SK-N-SH treated with all-trans-retinoic acid at 6 μM for 48 hours (cell line): ENCODE results near the gene DNAAF5.

Experiments
- ATAC-seq: fragments of 200-7000 bp; cut with Tn5 transposase; 3 replicates; pipeline ENCODE4 v1.9.1; 2020; ENCODE audit warnings: mild to moderate bottlenecking, moderate library complexity
- ARNTL ChIP-seq: fragments of 450-650 bp; formaldehyde crosslinking; IDR thresholded peaks from 2 replicates; pipeline ENCODE4 v1.5.0; 2020; ENCODE audit warnings: low read depth, mild to moderate bottlenecking, moderate library complexity, borderline replicate concordance
- BACH2 ChIP-seq: fragments of 250-450 bp; sonication (Bioruptor Pico); IDR thresholded peaks from 2 replicates; pipeline ENCODE4 v1.9.0; 2021; ENCODE audit warnings: mild to moderate bottlenecking, borderline replicate concordance
- CSDC2 ChIP-seq: fragments of 250-450 bp; sonication (Bioruptor Pico); IDR thresholded peaks from 2 replicates; pipeline ENCODE4 v1.5.0; 2020; ENCODE audit warnings: mild to moderate bottlenecking, moderate library complexity
- CSRNP3 ChIP-seq: fragments of 250-450 bp; sonication (Bioruptor Pico); IDR thresholded peaks from 2 replicates; pipeline ENCODE4 v1.5.1; 2021; ENCODE audit warnings: mild to moderate bottlenecking, moderate library complexity
- ESRRG ChIP-seq: fragments of 250-450 bp; sonication (Bioruptor Pico); IDR thresholded peaks from 2 replicates; pipeline ENCODE4 v1.6.1; 2021; ENCODE audit warnings: mild to moderate bottlenecking
- GLIS3 ChIP-seq: fragments of 250-450 bp; sonication (Bioruptor Pico); IDR thresholded peaks from 2 replicates; pipeline ENCODE4 v1.5.0; 2020; ENCODE audit warnings: mild to moderate bottlenecking, moderate library complexity
- ISL1 ChIP-seq: fragments of 250-450 bp; sonication (Bioruptor Pico); IDR thresholded peaks from 2 replicates; pipeline ENCODE4 v2.1.2; 2022; ENCODE audit warnings: mild to moderate bottlenecking, moderate library complexity
- OSR1 ChIP-seq: fragments of 250-450 bp; sonication (Bioruptor Pico); IDR thresholded peaks from 2 replicates; pipeline ENCODE4 v1.8.0; 2022; ENCODE audit warnings: moderate library complexity, mild to moderate bottlenecking, inconsistent platforms
- PPARA ChIP-seq: fragments of 250-450 bp; sonication (Bioruptor Pico); IDR thresholded peaks from 2 replicates; pipeline ENCODE4 v1.5.0; 2020; ENCODE audit warnings: mild to moderate bottlenecking, borderline replicate concordance
- RARB ChIP-seq: fragments of 250-450 bp; sonication (Bioruptor Pico); IDR thresholded peaks from 2 replicates; pipeline ENCODE4 v1.8.0; 2021; ENCODE audit warnings: mild to moderate bottlenecking, moderate library complexity
- SNAI2 ChIP-seq: fragments of 250-450 bp; sonication (Bioruptor Pico); IDR thresholded peaks from 2 replicates; pipeline ENCODE4 v1.5.0; 2020; ENCODE audit warnings: mild to moderate bottlenecking, moderate library complexity
- TCF4 ChIP-seq: fragments of 250-450 bp; sonication (Bioruptor Pico); IDR thresholded peaks from 2 replicates; pipeline ENCODE4 v1.8.0; 2021; ENCODE audit warnings: mild to moderate bottlenecking, moderate library complexity, borderline replicate concordance
- ZC3H10 ChIP-seq: fragments of 250-450 bp; sonication (Bioruptor Pico); IDR thresholded peaks from 2 replicates; pipeline ENCODE4 v1.5.1; 2021; ENCODE audit warnings: mild to moderate bottlenecking, moderate library complexity
- ZFP3 ChIP-seq: fragments of 250-450 bp; sonication (Bioruptor Pico); IDR thresholded peaks from 2 replicates; pipeline ENCODE4 v1.5.0; 2020; ENCODE audit warnings: mild to moderate bottlenecking, moderate library complexity
- ZFP30 ChIP-seq: fragments of 450-650 bp; formaldehyde crosslinking; IDR thresholded peaks from 2 replicates; pipeline ENCODE4 v1.5.0; 2022; ENCODE audit warnings: mild to moderate bottlenecking, moderate library complexity
- ZNF565 ChIP-seq: fragments of 450-650 bp; formaldehyde crosslinking; conservative IDR thresholded peaks from 2 replicates; pipeline ENCODE4 v1.5.0; 2020; ENCODE audit warnings: low read depth, mild to moderate bottlenecking, moderate library complexity
- ZNF70 ChIP-seq: fragments of 450-650 bp; formaldehyde crosslinking; IDR thresholded peaks from 2 replicates; pipeline ENCODE4 v1.5.0; 2020; ENCODE audit warnings: mild to moderate bottlenecking, moderate library complexity
- ZNF8 ChIP-seq: fragments of 450-650 bp; formaldehyde crosslinking; IDR thresholded peaks from 2 replicates; pipeline ENCODE4 v1.5.0; 2020; ENCODE audit warnings: mild to moderate bottlenecking, moderate library complexity
- TF ChIP-seq, protein P1 (sequence below): fragments of 250-450 bp; sonication (Bioruptor Pico); IDR thresholded peaks from 2 replicates; pipeline ENCODE4 v1.8.0; 2021; ENCODE audit warnings: low read depth, mild to moderate bottlenecking, moderate library complexity, borderline replicate concordance
- TF ChIP-seq, protein P2 (sequence below): fragments of 250-450 bp; sonication (Bioruptor Pico); IDR thresholded peaks from 2 replicates; pipeline ENCODE4 v1.8.0; 2020; ENCODE audit warnings: mild to moderate bottlenecking, moderate library complexity, borderline replicate concordance
- TF ChIP-seq, protein P3 (sequence below): fragments of 250-450 bp; sonication (Bioruptor Pico); IDR thresholded peaks from 2 replicates; pipeline ENCODE4 v1.5.0; 2020; ENCODE audit warnings: mild to moderate bottlenecking, moderate library complexity
- TF ChIP-seq, protein P4 (sequence below): fragments of 250-450 bp; sonication (Bioruptor Pico); IDR thresholded peaks from 2 replicates; pipeline ENCODE4 v1.5.1; 2020; ENCODE audit warnings: low read depth, mild to moderate bottlenecking, moderate library complexity

Gene DNAAF5

GRCh38 chr7:759569-759968 is 33.1 kb downstream of the DNAAF5 start (continued):
- TF ChIP-seq, protein P1, sequence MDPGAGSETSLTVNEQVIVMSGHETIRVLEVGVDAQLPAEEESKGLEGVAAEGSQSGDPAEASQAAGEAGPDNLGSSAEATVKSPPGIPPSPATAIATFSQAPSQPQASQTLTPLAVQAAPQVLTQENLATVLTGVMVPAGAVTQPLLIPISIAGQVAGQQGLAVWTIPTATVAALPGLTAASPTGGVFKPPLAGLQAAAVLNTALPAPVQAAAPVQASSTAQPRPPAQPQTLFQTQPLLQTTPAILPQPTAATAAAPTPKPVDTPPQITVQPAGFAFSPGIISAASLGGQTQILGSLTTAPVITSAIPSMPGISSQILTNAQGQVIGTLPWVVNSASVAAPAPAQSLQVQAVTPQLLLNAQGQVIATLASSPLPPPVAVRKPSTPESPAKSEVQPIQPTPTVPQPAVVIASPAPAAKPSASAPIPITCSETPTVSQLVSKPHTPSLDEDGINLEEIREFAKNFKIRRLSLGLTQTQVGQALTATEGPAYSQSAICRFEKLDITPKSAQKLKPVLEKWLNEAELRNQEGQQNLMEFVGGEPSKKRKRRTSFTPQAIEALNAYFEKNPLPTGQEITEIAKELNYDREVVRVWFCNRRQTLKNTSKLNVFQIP (CRISPR knock-in tag), result no peak
- no peak for TF ChIP-seq GLIS3
- no peak for TF ChIP-seq OSR1 (CRISPR knock-in tag)
- no peak for TF ChIP-seq CSDC2 (CRISPR knock-in tag)
- TF ChIP-seq RARB (CRISPR knock-in tag), result no peak
- TF ChIP-seq, all 23 proteins: peak for 0

DNA sequence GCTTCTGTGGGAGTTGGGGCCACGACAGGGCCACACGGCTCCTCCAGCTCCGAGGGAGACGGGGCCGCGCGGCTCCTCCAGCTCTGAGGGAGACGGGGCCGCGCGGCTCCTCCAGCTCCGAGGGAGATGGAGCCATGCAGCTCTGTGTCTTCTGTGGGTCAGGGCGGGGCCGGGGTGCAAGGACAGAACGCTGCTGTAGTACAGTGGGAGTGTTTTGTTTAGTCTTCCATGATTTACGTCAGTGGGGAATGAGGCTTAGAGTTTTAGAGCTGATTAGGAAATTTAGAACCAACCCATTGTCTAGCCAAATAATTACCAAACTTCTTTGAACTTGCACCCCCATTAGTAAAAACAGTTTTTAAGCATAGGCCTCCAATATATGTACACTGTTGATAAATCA is 33.5 kb downstream of the DNAAF5 start:
- no peak for ATAC-seq
- no peak for TF ChIP-seq RARB (CRISPR knock-in tag)
- TF ChIP-seq ZC3H10 (CRISPR knock-in tag), result no peak
- no peak for TF ChIP-seq ESRRG (CRISPR knock-in tag)
- no peak for TF ChIP-seq SNAI2
- no peak for TF ChIP-seq CSDC2 (CRISPR knock-in tag)
- TF ChIP-seq ZNF565 (CRISPR knock-in tag), result no peak
- TF ChIP-seq, protein P2, sequence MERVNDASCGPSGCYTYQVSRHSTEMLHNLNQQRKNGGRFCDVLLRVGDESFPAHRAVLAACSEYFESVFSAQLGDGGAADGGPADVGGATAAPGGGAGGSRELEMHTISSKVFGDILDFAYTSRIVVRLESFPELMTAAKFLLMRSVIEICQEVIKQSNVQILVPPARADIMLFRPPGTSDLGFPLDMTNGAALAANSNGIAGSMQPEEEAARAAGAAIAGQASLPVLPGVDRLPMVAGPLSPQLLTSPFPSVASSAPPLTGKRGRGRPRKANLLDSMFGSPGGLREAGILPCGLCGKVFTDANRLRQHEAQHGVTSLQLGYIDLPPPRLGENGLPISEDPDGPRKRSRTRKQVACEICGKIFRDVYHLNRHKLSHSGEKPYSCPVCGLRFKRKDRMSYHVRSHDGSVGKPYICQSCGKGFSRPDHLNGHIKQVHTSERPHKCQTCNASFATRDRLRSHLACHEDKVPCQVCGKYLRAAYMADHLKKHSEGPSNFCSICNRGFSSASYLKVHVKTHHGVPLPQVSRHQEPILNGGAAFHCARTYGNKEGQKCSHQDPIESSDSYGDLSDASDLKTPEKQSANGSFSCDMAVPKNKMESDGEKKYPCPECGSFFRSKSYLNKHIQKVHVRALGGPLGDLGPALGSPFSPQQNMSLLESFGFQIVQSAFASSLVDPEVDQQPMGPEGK (CRISPR knock-in tag), result no peak
- no peak for TF ChIP-seq OSR1 (CRISPR knock-in tag)
- TF ChIP-seq BACH2, result no peak
- no peak for TF ChIP-seq GLIS3
- TF ChIP-seq, protein P1 (CRISPR knock-in tag), result no peak
- TF ChIP-seq, protein P3, sequence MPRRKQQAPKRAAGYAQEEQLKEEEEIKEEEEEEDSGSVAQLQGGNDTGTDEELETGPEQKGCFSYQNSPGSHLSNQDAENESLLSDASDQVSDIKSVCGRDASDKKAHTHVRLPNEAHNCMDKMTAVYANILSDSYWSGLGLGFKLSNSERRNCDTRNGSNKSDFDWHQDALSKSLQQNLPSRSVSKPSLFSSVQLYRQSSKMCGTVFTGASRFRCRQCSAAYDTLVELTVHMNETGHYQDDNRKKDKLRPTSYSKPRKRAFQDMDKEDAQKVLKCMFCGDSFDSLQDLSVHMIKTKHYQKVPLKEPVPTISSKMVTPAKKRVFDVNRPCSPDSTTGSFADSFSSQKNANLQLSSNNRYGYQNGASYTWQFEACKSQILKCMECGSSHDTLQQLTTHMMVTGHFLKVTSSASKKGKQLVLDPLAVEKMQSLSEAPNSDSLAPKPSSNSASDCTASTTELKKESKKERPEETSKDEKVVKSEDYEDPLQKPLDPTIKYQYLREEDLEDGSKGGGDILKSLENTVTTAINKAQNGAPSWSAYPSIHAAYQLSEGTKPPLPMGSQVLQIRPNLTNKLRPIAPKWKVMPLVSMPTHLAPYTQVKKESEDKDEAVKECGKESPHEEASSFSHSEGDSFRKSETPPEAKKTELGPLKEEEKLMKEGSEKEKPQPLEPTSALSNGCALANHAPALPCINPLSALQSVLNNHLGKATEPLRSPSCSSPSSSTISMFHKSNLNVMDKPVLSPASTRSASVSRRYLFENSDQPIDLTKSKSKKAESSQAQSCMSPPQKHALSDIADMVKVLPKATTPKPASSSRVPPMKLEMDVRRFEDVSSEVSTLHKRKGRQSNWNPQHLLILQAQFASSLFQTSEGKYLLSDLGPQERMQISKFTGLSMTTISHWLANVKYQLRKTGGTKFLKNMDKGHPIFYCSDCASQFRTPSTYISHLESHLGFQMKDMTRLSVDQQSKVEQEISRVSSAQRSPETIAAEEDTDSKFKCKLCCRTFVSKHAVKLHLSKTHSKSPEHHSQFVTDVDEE, result no peak
- no peak for TF ChIP-seq ISL1 (CRISPR knock-in tag)

DNA sequence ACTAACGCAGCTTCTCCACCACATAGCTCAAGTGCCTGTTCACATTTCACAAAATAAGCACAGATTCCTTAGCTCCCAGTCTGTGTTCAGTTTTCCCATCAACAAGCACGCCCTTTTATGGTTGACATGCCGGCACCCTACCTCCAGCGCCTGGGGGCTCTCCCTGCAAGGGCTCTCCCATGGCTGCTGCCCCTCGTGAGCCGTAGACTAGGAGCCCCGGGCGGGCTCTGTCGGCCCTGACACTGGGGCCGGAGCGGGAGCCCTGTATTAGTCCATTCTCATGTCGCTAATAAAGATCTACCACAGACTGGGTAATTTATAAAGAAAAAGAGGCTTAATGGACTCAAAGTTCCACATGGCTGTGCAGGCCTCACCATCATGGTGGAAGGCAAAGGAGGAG is 34.6 kb downstream of the DNAAF5 start:
- TF ChIP-seq, protein P3, result no peak
- TF ChIP-seq SNAI2, result no peak
- no peak for TF ChIP-seq ARNTL (CRISPR knock-in tag)
- no peak for TF ChIP-seq GLIS3
- no peak for TF ChIP-seq PPARA (CRISPR knock-in tag)
- TF ChIP-seq, protein P4, sequence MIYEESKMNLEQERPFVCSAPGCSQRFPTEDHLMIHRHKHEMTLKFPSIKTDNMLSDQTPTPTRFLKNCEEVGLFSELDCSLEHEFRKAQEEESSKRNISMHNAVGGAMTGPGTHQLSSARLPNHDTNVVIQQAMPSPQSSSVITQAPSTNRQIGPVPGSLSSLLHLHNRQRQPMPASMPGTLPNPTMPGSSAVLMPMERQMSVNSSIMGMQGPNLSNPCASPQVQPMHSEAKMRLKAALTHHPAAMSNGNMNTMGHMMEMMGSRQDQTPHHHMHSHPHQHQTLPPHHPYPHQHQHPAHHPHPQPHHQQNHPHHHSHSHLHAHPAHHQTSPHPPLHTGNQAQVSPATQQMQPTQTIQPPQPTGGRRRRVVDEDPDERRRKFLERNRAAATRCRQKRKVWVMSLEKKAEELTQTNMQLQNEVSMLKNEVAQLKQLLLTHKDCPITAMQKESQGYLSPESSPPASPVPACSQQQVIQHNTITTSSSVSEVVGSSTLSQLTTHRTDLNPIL (CRISPR knock-in tag), result no peak
- TF ChIP-seq ZC3H10 (CRISPR knock-in tag), result no peak
- TF ChIP-seq ZFP30 (CRISPR knock-in tag), result no peak
- TF ChIP-seq OSR1 (CRISPR knock-in tag), result no peak
- no peak for TF ChIP-seq CSDC2 (CRISPR knock-in tag)
- TF ChIP-seq CSRNP3 (CRISPR knock-in tag), result no peak
- TF ChIP-seq BACH2, result no peak
- no peak for TF ChIP-seq ISL1 (CRISPR knock-in tag)
- TF ChIP-seq, protein P1 (CRISPR knock-in tag), result no peak
- no peak for TF ChIP-seq ZNF565 (CRISPR knock-in tag)
- TF ChIP-seq ZNF70, result no peak
- TF ChIP-seq TCF4 (CRISPR knock-in tag), result no peak
- TF ChIP-seq ZFP3 (CRISPR knock-in tag), result no peak
- no peak for TF ChIP-seq ESRRG (CRISPR knock-in tag)
- no peak for TF ChIP-seq ZNF8 (CRISPR knock-in tag)
- no peak for ATAC-seq
